Panc1 (cell line): ENCODE results near the gene SFTPB. TPM values are rescaled to one million over a fixed set of nuclear protein-coding genes. Genes with fewer than 3 reads are reported as not detected.
"Not testable (repeated sequence)": the region's sequence is repeated elsewhere in the genome, so short reads cannot be mapped to it uniquely, and the experiment has no call there.

Experiments used
- ATAC-seq: fragments of 200-7000 bp; cut with Tn5 transposase; 2 replicates; pipeline ENCODE4 v1.9.1; 2020; ENCODE audit warnings: mild to moderate bottlenecking, moderate library complexity
- BruUV-seq: library from RNA; stranded (reverse); fragments of 400-500 nt; replicated peaks from 2 replicates; lab custom pipeline; 2021; lab: Mats Ljungman, UMichigan
- CTCF ChIA-PET: fragments of 300-600 bp; sonication (Branson Sonifier 250); formaldehyde crosslinking; loops from one replicate; lab custom pipeline; 2022; ENCODE audit warnings: antibody characterized with exemption; lab: Charles Lee
- POLR2A ChIA-PET: fragments of 300-600 bp; sonication (Branson Sonifier 250); formaldehyde crosslinking; loops from one replicate; lab custom pipeline; 2022; ENCODE audit warnings: antibody characterized with exemption; lab: Charles Lee
- DNase-seq: peaks from one replicate; pipeline ENCODE4 v3.0.0-alpha.2; 2010; ENCODE audit warnings: low read depth, low spot score
- H3K27ac ChIP-seq: 2 replicates; pipeline ENCODE4 v1.5.1; 2011; ENCODE audit warnings: mild to moderate bottlenecking, low read length, inconsistent platforms
- H3K27me3 ChIP-seq: fragments of 200-500 bp; sonication (Bioruptor generic); 2 replicates; pipeline ENCODE4 v1.6.0; 2014; ENCODE audit warnings: low read length, inconsistent platforms; ENCODE audit not compliant: control insufficient read depth, insufficient read depth
- H3K36me3 ChIP-seq: fragments of 200-500 bp; sonication (Bioruptor generic); 2 replicates; pipeline ENCODE4 v1.5.1; 2014; ENCODE audit warnings: inconsistent platforms, mild to moderate bottlenecking, low read length, moderate library complexity; ENCODE audit not compliant: control insufficient read depth, insufficient read depth
- H3K4me1 ChIP-seq: 2 replicates; pipeline ENCODE4 v1.5.1; 2011; ENCODE audit warnings: inconsistent platforms, mild to moderate bottlenecking, low read length, moderate library complexity; ENCODE audit not compliant: control insufficient read depth, insufficient read depth
- H3K4me3 ChIP-seq, 2 experiments: 2 replicates each; pipeline ENCODE4 v1.5.1; 2011 to 2012; ENCODE audit warnings: low read depth in 2 of 2, low read length in 2 of 2, mild to moderate bottlenecking in 2 of 2, inconsistent platforms in 1 of 2, moderate library complexity in 1 of 2
- H3K9me3 ChIP-seq: fragments of 200-500 bp; sonication (Bioruptor generic); 2 replicates; pipeline ENCODE4 v1.5.1; 2014; ENCODE audit warnings: low read depth, mild to moderate bottlenecking, inconsistent platforms, low read length, moderate library complexity; ENCODE audit not compliant: control insufficient read depth, insufficient read depth
- CTCF ChIP-seq: fragments of 450-650 bp; IDR thresholded peaks from 2 replicates; pipeline ENCODE4 v1.5.1; 2017; ENCODE audit warnings: mild to moderate bottlenecking
- POLR2AphosphoS5 ChIP-seq: IDR thresholded peaks from 2 replicates; pipeline ENCODE4 v1.6.1; 2012; ENCODE audit warnings: mild to moderate bottlenecking, low read depth, low read length, moderate library complexity
- REST ChIP-seq, 2 experiments: IDR thresholded peaks; 2 replicates each; pipeline ENCODE4 v1.6.1; 2011 to 2012; ENCODE audit warnings: low read depth in 2 of 2, control low read depth in 1 of 2, low read length in 1 of 2, mild to moderate bottlenecking in 1 of 2, moderate library complexity in 1 of 2; ENCODE audit not compliant: insufficient read depth in 1 of 2
- SIN3A ChIP-seq: IDR thresholded peaks from 2 replicates; pipeline ENCODE4 v1.6.1; 2012; ENCODE audit warnings: low read depth, mild to moderate bottlenecking, low read length, moderate library complexity, borderline replicate concordance; ENCODE audit not compliant: insufficient read depth
- TCF7L2 ChIP-seq: IDR thresholded peaks from 2 replicates; pipeline ENCODE4 v1.6.1; 2011; ENCODE audit warnings: mild to moderate bottlenecking, low read depth, low read length, inconsistent platforms
- in situ Hi-C: cut with HindIII; loops from 2 replicates; pipeline ENCODE4 v1.10.0; 2016; ENCODE audit warnings: low sequenced_read_pairs, low pct_unique_long_range_greater_than_20kb
- intact Hi-C: fragments of 100-400 bp; cut with micrococcal nuclease; formaldehyde crosslinking; loops from one replicate; pipeline ENCODE4 v1.10.0; 2022; ENCODE audit not compliant: unreplicated experiment
- total RNA-seq: library from RNA; stranded (reverse); gene quantifications from one replicate; pipeline ENCODE4 v1.2.1, GENCODE V29; 2021; ENCODE audit not compliant: unreplicated experiment

Gene SFTPB
- total RNA-seq, 1 experiment from 2014 or later: 5.6 TPM

GRCh38 chr2:85619617-85620016 lies 48.4 kb downstream of the SFTPB start:
- BruUV-seq: no TSS peak
- H3K4me1 ChIP-seq: peaks cover 7% of the 10 kb centered on the region
- no peak for ATAC-seq
- ChIA-PET CTCF (interaction anchor here (1.0 kb wide), 1 partner anchor 18 kb away, joined by 3 read pairs; no protein-coding TSS in a partner anchor), POLR2A (interaction anchor here (0.6 kb wide), 1 partner anchor 87 kb away, joined by 5 read pairs; no protein-coding TSS in a partner anchor)
- peaks cover 31% of the 10 kb centered on the region for H3K36me3 ChIP-seq
- H3K9me3 ChIP-seq: no peaks in the 10 kb centered on the region
- no peak for DNase-seq
- no peak overlapping the region for H3K4me3 ChIP-seq
- no peaks in the 10 kb centered on the region for H3K27me3 ChIP-seq
- no peak overlapping the region for H3K27ac ChIP-seq
- in situ Hi-C loops: no loop called here
- TF ChIP-seq SIN3A (no peak), TCF7L2 (no peak), CTCF (no peak), POLR2AphosphoS5 (no peak), REST (IDR thresholded peaks at IDR 0.05; ENCODE audit: insufficient read depth in 1 of 2, low read depth in 2 of 2, low read length in 1 of 2) (no peak)
- intact Hi-C loops: no loop called here

GRCh38 chr2:85617723-85618122 lies 50.3 kb downstream of the SFTPB start:
- DNase-seq, H3K27me3 ChIP-seq, in situ Hi-C loops, H3K4me1 ChIP-seq, ATAC-seq, BruUV-seq, H3K9me3 ChIP-seq, intact Hi-C loops: not testable (repeated sequence)
- Histone ChIP-seq H3K27ac (peak overlapping the region; percentile 75), H3K36me3 (peaks cover 18% of the 10 kb centered on the region; the same call in 1 of the 2 replicates), H3K4me3 (peak overlapping the region; percentile 75 to 78)
- ChIA-PET CTCF (interaction anchor here (0.6 kb wide), 1 partner anchor 101 kb away, joined by 3 read pairs; no protein-coding TSS in a partner anchor), POLR2A (interaction anchor here (0.5 kb wide), 1 partner anchor 235 kb away, joined by 4 read pairs; no protein-coding TSS in a partner anchor)

GRCh38 chr2:85615413-85615728 lies 52.6 kb downstream of the SFTPB start:
- H3K4me1 ChIP-seq: peaks cover 7% of the 10 kb centered on the region
- TF ChIP-seq SIN3A: no peak
- TF ChIP-seq REST (IDR thresholded peaks at IDR 0.05; ENCODE audit: insufficient read depth in 1 of 2, low read depth in 2 of 2, low read length in 1 of 2): no peak
- TF ChIP-seq CTCF: no peak
- no peak for TF ChIP-seq POLR2AphosphoS5
- TF ChIP-seq TCF7L2: no peak
- H3K9me3 ChIP-seq: no peaks in the 10 kb centered on the region
- H3K27me3 ChIP-seq: no peaks in the 10 kb centered on the region
- ChIA-PET POLR2A (no interaction called here), CTCF (interaction anchor here (0.7 kb wide), 1 partner anchor 307 kb away, joined by 8 read pairs; no protein-coding TSS in a partner anchor)
- peak overlapping the region in 1 of 2 experiments; percentile 78; a peak in 3 of 4 replicates for H3K4me3 ChIP-seq
- BruUV-seq: no TSS peak
- in situ Hi-C loops: no loop called here
- peaks cover 7% of the 10 kb centered on the region for H3K36me3 ChIP-seq
- no peak for DNase-seq
- peak overlapping the region; percentile 75 for H3K27ac ChIP-seq
- no peak for ATAC-seq
- intact Hi-C loops: no loop called here
